NCI-H748 treated with DMSO at 0.1 percent for 48 hours (cell line): ENCODE data around the gene ITGB1BP1.

Experiments used
- DNase-seq: peaks from one replicate; lab custom pipeline; 2025; lab: John Stamatoyannopoulos, UW

The ITGB1BP1 gene, protein sequence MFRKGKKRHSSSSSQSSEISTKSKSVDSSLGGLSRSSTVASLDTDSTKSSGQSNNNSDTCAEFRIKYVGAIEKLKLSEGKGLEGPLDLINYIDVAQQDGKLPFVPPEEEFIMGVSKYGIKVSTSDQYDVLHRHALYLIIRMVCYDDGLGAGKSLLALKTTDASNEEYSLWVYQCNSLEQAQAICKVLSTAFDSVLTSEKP

DNA sequence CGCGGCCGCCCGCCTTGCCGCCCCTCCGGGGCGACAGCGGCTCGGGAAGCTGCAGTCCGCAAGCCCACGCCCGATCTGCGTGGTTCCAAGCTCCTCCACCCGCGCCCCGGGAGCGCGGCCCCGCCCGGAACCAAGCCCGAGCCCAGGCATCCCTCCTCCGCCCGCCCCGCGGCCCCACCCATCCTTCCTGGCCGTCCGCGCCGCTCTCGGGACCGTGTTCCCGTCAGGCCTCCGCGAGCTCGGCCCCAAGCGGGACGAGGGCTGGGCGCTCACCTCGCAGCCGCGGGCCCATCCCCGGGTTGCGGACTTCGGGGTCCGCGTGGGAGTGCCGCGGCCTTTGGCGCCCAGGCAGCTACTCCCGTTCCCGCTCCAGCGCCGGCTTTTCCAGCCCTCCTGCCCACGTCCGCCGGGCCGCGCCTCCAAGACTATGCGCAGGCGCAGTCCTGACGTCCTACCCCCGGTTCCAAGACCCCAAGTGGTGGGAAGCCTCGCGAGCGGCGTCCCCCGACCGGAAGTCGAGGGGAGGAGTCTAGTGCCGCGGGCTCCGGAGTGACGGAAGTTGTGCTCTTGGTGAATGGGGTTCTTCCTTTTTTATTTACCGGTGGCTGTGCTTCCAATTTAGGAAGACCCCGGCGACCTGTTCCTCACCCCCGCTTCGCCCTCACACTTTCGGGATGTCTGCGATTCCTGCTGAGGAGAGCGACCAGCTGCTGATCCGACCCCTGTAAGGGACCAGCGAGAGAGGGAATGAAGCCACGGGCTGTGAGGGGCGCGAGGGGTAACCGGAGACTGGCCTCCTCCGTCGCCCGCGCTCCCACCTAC is at the start of gene ITGB1BP1, which contains the start of gene CPSF3:
Gene ITGB1BP1, minus strand, starts transcription at position 429 of the 822 bp plus-strand sequence. CDS start 4,831 bp downstream, outside the sequence.
Gene CPSF3, plus strand, starts transcription at position 555 of the 822 bp plus-strand sequence. Its CDS starts 120 bp downstream, at position 675.
- peak; percentile 94 for DNase-seq

DNA sequence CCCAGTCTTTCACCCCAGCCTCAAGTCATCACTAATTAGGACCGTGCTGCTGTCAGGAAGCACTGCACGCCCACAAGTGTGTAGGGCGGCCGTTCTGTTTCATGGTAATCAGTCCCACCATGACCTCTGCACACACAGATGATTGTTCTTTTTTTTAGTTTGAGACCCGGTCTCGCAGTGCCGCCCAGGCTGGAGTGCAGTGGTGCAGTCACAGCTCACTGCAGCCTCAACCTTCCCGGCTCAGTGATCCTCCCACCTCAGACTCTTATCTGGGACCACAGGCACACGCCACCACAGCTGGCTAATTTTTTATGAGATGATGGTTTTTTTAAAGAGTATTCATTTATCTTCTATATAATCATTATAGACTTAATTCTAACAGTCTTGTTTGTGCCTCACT is 49.2 kb upstream of the ITGB1BP1 start:
- DNase-seq = no peak

DNA sequence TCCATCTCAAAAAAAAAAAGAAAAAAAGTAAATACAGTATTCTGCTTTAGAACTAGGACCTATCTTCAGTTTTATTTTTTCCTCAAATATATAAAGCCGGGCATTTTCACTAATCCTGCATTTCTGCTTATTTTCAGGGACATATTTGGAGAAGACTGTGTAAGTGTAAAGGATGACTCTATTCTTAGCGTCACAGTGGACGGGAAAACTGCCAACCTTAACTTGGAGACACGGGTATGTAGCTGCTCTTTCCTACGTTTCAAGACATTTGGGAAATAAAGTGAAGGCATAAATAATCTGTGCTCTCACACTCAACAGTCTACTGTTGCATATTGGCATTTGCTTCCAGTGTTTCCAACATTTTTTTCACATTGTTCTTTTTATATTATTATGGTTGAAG is 47.9 kb upstream of the ITGB1BP1 start:
- DNase-seq = no peak

DNA sequence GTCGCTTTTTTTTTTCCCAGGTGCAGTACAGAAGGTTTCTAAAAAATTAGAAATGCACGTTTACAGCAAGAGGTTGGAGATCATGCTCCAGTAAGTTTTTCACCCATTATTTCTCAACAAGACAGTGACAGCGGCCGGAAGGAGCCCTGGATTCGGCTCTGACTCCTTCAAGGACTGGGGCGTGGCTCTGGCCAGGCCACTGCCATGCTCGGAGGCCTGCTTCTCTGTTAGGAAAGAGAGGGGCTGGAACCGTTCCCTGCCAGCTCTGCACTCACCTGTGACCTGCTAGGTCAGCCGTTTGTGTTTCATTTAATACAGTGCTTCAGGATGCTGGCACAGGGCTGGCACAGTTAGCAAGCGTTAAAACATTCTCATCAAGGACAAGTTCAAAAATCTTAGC is 44.4 kb upstream of the ITGB1BP1 start:
- DNase-seq = no peak

DNA sequence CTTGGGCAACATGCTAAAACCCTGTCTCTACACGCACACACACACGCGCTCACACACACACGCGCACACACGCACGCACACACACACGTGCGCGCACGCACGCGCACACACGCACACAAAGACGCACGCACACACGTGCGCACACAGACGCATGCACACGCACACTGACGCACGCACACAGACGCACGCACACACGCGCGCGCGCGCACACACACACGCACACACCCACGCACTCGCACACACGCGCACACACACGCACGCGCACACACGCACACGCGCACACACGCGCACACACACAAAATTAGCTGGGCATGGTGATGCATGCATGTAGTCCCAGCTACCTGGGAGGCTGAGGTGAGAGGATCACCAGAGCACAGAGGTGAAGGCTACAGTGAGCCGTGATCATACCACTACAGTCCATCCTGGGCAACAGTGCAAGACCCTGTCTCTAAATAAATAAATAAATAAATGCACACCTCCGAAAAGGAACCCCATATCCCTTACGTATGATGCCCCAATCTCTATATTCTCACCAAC is 42.9 kb upstream of the ITGB1BP1 start:
- no peak for DNase-seq

DNA sequence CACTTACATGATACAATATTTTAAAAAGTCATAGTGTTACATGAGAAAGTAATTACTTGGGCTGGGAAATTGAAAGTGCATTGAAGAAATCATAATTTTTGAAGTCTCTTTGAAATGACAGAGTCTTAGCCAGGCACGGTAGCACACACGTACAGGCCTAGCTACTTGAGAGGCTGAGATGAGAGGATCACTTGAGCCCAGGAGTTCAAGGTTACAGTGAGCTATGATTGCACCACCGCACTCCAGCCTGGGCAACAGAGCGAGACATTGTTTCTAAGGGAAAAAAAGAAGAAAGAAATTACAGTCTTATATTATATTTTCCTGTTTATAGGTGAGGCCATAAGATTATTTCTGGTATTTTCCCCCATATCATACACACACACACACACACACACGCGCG is 41.8 kb upstream of the ITGB1BP1 start:
- no peak for DNase-seq

DNA sequence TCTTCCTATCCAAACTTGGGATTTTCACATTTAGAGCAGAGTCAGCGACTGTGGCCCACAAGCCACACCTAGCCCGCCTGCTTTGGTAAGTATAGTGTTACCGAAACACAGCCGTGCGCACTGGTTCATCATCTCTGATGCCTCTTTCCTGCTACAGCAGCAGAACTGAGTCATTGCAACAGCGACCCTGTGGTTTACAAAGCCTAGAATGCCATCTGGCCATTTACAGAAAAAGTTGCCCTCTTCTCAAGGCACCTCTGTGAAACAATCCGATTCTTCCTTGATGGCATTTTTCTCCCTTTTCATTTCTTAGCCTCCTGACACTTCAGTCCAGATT is 40.3 kb upstream of the ITGB1BP1 start:
- no peak for DNase-seq

DNA sequence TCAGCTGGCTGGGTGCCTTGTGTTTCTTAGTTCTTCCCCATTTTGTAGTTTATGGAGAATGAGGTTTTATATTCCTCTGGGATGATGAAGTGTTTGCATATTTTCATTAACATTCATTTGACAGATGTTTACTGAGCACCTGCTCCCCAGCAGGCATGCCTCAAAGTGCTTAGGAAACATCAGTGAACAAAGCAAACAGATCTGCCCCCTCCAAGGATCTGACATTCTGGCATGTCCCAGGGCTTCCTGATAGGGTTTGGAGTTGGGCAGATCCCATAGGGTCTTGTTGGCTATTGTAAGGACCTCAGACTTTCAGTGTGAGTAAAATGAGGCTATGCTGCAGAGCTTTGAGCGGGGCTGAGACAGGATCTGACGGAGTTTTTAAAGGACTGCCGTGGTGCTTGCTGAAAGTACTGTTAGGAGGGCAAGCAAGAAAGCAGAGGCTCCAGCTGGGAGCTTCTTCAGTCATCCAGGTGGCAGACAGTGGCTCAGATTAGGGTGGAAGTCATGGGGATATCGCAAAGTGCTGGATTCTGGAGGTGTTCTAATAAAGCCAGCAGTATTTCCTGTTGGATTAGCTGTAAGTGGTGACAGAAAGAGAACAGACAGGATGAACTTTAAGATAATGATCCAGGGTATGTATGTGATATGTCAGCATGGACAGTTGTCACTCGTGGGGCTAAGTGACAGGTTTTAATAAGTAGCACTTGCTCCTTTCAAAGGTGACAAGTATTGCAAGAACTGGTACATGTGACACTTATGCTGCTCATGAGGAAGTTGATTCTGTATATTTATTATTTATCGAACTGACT is 39.8 kb upstream of the ITGB1BP1 start:
- peak; percentile 31 for DNase-seq

DNA sequence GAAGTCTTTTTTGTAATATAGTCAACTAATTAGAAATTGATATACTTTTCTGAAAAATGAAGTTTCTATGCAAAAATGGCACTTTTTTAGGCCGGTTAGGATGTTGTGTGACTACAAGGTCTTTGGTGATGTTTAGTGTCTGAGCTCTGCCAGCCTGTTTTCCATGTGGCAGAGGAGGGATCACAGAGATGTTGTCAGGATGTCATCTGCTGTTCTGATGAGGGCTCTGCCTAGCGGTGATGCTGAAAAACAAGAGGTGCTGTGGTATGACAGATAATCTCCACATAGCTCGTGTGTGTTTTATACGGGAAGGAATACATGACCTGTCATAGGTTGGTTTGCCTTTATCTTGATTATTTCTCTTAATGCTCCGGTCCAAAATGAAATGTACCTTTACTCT is 39.0 kb upstream of the ITGB1BP1 start:
- no peak for DNase-seq

DNA sequence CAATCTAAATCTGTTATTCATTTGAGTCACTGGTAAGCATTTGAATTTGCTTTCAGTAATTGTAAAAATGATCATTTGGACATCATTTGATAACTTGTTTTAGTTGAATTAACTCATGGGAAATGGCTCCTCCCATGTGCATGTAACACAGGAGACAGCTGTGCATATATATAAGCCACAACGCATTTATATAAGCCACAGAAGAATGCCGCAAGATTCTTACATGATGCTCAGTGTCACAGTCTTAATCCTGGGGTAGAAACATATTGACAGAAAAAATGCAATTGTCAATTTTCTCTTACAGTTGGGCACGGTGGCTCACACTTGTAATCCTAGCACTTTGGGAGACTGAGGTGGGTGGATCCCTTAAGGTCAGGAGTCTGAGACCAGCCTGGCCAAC is 37.8 kb upstream of the ITGB1BP1 start:
- DNase-seq = no peak

DNA sequence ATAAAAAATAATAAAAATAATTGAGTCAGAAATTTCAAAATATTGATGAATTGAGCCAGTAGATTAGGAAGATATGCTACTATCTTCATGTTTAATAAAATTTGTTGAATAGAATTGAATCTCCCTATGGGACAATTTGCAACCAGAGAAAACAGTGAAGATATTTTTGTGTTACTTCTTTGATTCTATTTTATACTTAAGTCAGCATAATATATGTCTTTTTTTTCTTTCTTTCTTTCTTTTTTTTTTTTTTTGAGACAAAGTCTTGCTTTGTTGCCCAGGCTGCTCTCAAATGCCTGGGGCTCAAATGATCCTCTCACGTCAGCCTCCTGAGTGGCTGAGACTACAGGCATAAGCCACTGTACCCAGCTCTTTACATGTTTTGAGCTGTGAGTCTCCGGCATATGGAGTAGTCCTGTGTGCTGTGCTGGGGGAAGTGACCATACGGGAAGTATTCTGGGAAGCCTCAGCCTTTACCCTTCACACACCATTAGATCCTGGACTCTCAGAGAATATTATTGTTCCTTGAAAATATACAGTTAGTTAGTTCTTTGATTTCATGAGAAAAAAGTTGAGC is 37.2 kb upstream of the ITGB1BP1 start:
- no peak for DNase-seq

DNA sequence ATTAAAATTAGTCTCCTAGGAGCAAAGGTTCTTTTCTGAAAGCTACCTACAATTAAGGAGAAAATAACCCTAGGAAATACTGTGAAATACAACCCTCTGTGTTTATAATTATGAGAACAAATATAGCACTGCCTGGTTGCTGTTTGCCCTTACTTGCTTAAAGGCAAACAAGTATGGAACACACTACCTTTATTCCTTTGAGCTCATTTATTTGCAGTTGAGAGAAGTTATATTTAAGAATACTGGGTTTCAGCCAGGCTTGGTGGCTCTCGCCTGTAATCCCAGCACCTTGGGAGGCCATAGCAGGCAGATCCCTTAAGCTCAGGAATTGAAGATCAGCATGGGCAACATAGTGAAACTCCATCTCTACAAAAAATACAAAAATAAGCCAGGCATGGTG is 27.9 kb upstream of the ITGB1BP1 start:
- no peak for DNase-seq

DNA sequence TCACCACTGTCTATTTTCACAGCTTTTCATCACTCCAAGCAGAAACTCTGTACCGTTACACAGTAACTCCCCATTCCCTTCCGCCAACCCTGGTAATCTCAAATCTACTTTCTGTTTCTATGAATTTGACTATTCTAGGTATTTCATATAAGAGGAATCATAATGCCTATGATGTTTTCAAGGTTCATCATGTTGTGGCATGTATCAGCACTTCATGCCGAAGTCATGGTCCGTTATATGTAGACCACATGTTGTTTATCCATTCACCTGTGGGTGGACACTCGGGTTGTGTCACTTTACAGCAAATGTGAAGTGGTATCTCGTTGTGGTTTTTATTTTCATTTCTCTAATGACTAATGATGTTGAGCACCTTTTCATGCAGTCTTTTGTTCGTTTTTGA is 21.8 kb upstream of the ITGB1BP1 start:
- DNase-seq = no peak

DNA sequence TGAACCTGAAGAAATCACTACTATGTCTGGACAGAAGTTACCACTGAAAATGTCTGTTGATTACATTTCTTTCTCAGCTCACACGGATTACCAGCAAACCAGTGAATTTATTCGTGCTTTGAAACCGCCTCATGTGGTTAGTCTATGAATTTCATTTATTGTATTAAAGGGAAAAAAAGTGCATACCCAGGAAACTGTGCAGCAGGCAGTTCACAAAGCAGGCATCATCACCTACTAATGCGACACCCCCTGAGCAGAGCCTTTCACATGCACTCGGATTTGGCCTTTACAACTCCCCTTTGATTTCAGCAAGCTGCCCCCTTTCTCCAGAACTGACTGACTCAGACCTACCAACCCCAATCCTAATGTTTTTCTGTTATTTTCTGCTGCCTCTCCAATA is 20.2 kb upstream of the ITGB1BP1 start:
- no peak for DNase-seq

DNA sequence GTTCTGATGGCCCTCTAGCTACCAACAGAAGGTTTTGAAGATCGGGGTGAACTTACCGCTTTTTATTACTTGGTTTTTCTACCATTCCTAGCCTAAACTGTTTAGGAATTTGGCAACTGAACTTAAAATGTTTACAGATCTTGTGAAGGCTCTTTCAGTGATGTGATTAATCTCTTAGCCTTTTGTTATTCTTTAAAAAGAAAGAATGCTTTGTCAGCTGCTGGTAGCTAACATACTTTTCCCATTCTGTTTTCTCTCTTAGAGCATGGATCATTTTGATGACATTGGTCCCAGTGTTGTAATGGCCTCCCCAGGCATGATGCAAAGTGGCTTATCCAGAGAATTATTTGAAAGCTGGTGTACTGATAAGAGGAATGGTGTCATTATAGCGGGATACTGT is 18.2 kb upstream of the ITGB1BP1 start:
- DNase-seq = no peak

DNA sequence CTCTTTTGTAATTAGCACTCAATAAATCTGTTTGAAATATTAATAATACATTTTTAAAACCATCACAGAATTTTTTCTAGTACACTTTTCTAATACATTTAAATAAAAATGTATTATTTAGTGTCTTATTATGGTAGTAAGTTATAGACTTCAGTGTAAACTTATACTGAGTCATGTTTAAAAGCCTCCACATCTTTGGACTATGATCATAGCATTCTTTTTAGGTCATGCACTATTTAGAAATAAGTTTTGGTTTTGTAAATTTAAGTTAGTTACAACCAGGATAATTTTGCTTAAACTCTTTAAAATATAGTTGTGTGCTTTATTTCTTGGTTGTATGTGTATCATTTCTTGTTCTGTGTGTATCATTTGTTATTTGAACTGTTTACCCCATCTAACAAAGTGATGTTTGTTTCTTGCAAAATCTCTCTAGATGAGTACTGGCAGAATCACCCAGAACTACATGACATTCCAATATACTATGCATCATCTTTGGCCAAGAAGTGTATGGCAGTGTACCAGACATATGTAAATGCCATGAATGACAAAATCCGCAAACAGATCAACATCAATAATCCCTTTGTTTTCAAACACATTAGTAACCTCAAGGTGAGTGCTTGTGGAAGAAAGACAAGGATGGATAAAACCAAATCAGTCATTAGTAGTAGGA is 16.9 kb upstream of the ITGB1BP1 start:
- DNase-seq = no peak

DNA sequence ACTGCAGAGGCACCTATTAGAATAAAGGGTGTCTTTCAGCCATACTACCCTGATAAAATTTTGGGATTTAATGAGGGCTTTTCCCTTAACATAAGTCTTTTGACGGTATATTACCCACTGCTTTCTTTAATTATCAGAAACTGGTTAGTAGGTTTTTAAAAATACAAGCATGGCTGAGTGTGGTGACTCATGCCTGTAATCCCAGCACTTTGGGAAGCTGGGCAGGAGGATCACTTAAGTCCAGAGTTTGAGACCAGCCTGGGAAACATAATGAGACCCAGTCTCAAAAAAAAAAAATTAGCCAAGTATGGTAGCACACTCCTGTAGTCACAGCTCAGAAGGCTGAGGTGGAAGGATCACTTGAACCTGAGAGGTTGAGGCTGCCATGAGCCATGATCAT is 16.2 kb upstream of the ITGB1BP1 start:
- DNase-seq = no peak

DNA sequence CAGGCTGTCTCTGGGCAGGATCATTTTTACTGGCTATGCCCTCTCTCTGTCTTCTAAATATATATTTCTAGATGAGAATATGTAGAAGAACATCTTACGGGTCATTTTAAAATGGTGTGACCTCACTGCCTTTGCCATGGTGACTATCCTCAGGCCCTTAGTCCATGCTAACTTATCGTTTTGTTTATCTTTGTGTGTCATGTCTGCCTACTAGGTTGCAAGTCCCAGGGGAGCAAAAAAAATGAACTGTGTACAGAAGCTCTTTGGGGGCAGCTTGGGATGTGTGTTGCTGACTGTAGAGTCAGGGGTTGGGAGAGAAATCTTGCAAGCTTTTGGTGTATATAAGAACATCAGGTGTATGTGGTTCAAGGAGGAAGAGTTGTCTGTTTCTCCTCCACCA is 11.2 kb upstream of the ITGB1BP1 start:
- DNase-seq = no peak

DNA sequence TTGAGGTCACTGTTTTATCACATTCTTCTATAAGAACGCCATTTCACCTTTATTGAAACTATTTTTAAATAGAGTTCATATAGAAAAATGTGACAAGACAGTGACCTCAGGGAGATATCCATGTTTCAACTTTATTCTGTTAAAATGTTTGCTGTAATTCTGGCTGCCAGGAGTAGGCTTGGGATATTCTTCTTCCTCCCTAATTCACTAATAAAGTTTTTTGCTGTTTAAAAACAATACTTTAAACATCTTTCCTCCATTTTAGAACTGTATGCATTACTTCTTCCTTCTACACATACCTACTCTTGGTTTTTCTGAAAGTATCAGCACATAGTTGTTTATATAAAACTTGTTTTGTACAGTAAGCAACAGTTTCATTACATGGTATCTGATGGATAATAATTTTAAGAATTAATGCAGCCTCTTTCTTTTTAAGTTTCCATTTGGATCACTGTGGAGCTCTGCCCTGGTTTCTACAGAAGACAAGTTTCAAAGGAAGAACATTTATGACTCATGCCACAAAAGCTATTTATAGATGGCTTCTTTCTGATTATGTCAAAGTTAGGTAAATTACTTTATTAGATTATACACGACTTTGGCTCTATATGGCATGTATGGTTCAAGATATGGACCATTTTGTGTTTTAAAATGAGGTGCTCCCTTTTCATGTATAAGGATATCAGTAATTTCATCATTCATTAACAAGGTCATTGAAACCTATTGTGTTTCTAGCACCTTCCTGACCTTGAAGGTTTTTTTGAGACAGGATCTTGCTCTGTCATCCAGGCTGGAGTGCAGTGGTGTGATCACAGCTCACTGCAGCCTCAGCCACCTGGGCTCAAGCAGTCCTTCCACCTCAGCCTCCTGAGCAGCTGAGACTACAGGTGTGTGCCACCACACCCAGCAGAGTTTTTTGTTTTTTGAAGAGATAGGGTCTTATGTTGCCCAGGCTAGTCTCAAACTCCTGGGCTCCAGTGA is 7.3 kb upstream of the ITGB1BP1 start:
- no peak for DNase-seq

DNA sequence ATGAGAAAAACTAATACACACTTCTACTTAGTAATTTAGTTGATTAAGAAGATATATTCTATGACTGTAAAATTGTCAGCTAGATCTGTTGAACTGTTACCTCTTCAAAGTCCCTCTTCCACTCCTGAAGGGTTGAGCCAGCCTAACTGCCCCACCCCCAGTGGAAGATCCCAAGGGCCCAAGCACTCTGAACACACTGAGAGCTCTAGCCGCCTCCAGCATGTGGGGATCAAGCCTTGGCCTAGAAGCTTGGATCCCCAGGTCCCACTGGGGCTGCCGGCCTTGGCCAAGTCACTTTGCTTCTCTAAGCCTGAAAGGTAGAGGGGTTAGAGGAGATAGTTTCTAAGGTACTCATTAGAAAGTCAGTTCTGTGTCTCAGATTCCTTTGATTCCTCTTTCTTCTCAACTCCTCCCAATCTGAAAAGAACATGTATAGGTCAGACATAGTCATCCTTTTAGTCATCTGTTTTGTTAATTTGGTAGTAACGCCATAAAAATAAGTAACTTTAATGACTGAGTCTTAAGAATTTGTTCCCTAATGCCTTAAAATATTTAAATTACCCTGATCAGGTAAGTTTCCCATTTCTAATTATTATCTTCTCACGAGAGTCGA is 5.7 kb upstream of the ITGB1BP1 start:
- no peak for DNase-seq
